RWPE1 (cell line): ENCODE measurements around the gene RFX1.
A peak's percentile ranks its signal among the peaks of the same experiment; 100 is the strongest.

Experiments
- CTCF ChIA-PET: fragments of 350-600 bp; sonication (Branson Sonifier 250); formaldehyde crosslinking; extraction: SDS; loops from one replicate; lab custom pipeline; 2021; lab: Yijun Ruan, JAX
- POLR2A ChIA-PET: fragments of 400-600 bp; formaldehyde crosslinking; extraction: SDS; loops from one replicate; lab custom pipeline; 2020; ENCODE audit warnings: antibody characterized with exemption; ENCODE audit not compliant: low non-redundant PET; lab: Yijun Ruan, JAX
- DNase-seq: peaks from one replicate; pipeline ENCODE4 v3.0.0; 2012; ENCODE audit warnings: low spot score
- H3K27ac ChIP-seq: fragments of 450-650 bp; 2 replicates; pipeline ENCODE4 v1.5.1; 2017
- TF ChIP-seq, protein P1 (sequence below): fragments of 450-650 bp; conservative IDR thresholded peaks from 2 replicates; pipeline ENCODE4 v1.5.1; 2017; ENCODE audit warnings: low read depth, mild to moderate bottlenecking

The RFX1 gene

DNA sequence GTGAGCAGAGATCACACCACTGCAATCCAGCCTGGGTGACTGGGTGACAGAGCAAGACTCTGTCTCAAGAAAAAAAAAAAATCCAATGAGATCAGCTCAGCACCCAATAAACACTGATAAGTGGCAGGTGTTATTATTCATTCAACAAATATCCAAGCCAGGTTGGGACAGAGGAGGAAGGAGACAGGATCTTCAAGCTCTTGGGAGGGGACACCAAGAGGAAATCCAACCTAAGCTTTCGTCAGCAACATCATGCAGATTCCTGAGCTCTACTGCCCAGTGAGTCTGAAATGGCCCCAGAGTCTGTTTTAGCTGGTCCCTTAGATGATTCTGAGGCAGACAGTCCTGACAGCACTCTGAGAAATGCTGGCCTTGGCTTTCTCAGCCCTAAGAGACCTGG is 7.7 kb downstream of the RFX1 start:
- TF ChIP-seq, protein P1, sequence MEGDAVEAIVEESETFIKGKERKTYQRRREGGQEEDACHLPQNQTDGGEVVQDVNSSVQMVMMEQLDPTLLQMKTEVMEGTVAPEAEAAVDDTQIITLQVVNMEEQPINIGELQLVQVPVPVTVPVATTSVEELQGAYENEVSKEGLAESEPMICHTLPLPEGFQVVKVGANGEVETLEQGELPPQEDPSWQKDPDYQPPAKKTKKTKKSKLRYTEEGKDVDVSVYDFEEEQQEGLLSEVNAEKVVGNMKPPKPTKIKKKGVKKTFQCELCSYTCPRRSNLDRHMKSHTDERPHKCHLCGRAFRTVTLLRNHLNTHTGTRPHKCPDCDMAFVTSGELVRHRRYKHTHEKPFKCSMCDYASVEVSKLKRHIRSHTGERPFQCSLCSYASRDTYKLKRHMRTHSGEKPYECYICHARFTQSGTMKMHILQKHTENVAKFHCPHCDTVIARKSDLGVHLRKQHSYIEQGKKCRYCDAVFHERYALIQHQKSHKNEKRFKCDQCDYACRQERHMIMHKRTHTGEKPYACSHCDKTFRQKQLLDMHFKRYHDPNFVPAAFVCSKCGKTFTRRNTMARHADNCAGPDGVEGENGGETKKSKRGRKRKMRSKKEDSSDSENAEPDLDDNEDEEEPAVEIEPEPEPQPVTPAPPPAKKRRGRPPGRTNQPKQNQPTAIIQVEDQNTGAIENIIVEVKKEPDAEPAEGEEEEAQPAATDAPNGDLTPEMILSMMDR, result no peak
- CTCF ChIA-PET, result no interaction called here
- no peak overlapping the region for H3K27ac ChIP-seq
- POLR2A ChIA-PET, result no interaction called here
- no peak for DNase-seq

DNA sequence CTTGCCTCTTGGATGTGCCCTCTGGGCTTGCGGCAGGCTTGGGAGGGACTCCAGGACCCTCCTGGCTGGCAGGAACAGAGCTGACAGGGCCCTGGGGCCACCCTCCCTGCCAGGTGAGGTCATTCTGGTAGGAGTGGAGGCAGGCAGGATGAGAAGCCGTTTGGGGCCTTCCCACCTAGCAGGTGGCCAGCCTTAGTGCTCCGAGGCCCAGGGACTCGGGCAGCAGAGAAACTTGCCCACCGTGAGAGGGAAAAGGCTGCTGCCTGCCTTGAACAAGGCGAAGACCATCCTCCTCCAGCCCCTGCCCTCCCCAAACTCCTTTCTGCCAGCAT is 8.5 kb downstream of the RFX1 start:
- CTCF ChIA-PET, result interaction anchor here (0.8 kb wide), 1 partner anchor 78 kb away, joined by 3 read pairs; no protein-coding TSS in a partner anchor
- DNase-seq, result no peak
- TF ChIP-seq, protein P1, result no peak
- POLR2A ChIA-PET, result no interaction called here
- H3K27ac ChIP-seq, result peak overlapping the region; percentile 17; the same call in 1 of the 2 replicates

DNA sequence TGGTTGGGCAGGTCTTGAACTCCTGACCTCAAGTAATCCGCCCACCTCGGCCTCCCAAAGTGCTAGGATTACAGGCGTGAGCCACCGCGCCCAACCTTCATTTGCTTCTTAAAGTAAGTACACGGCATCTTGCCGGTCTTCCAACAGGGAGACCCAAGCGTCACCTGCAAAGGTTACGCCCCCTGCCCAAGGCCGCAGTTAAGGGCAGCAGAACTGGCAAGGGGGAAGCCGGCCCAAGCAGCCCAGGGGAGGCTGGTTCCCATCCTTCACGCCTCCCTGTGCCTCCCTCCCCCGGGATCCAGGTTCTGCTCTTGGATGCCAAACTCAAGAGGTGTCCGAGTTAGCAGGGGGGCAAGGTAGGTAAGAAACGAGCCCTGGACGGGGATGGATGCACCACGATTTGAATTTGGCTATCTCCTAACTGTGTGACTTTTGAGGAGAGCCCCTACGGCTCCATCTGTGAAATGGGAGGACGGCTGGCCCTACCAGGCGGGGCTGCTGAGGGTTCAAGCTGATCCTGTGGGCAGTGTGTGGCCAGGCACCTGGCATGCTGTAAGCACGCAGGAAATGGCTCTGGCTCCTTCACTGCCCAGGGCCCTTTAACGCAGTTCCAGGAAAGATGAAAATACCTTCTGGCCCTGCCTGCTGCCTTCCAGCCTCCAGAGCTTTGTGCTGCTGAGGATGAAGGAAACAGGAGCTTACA is 9.0 kb downstream of the RFX1 start:
- POLR2A ChIA-PET, result no interaction called here
- TF ChIP-seq, protein P1, result no peak
- peak overlapping the region; percentile 17; the same call in 1 of the 2 replicates for H3K27ac ChIP-seq
- DNase-seq, result no peak
- CTCF ChIA-PET, result interaction anchor here (0.8 kb wide), 1 partner anchor 78 kb away, joined by 3 read pairs; no protein-coding TSS in a partner anchor

DNA sequence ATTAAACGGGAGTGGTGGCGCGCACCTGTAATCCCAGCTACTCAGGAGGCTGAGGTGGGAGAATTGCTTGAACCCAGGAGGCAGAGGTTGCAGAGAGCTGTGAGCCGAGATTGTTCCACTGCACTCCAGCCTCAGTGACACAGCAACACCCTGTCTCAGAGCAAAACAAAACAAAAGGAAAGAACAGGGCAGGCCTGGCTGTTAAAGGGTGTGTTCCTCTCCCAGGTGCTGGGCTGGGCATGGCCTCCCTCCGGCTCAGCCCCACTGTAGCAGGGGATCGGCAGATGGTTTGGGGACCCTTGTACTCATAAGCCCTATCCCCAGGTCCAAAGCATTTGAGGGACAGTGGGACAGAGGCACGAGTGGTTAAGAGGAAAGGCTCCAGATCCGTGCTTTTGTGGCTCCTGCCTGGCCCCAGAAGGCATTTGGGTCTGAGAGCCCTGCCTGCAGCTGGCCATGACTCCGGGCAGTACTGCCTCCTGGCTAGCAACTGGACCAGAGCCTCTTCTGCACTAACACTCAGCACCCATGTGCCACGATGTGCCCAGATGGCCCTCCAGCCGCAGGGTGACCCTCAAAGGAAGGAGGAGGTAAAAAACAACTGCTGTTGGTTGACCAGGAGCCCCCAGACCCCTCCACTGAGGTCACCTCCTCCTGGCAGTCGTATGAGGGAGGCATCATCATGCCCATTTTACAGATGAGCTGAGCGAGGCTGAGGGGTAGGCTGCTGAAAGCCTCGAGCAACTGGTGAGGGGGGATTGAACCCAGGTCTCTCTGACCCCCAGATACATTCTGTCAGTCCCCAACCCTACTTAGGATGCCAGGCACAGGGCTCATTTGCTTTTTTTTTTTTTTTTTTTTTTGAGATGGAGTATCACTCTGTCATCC is 10.0 kb downstream of the RFX1 start:
- TF ChIP-seq, protein P1, result no peak
- ChIA-PET POLR2A (no interaction called here), CTCF (no interaction called here)
- peak overlapping the region; percentile 45 for H3K27ac ChIP-seq
- no peak for DNase-seq

DNA sequence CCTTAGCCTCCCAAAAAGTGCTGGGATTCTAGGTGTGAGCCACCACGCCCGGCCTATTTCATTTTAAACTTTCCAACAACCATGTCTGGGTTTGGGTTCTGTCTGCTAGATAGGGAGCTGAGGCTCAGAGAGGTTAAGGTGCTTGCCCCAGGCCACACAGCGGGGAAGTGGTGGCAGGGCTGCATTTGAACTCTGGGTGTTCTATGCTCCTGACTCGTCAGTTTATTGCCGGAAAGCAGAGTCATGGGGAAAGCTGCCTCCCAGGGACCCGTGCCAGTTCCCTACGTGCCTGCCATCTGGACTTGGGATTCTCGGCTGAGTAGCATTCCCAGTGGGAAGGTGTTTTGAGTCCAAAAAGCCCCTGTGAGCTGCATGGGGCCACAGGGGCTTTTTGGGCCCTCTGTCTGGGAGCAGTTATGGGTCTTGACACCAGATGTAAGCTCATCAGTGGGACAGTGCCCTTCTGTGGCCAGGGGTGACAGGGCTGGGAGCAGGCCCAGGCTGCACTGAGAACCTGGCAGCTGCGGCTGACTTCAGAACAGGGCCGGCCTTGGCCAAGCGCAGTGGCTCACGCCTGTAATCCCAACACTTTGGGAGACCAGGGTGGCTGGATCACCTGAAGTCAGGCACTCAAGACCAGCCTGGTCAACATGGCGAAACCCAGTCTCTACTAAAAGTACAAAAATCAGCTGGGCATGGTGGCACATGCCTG is 10.9 kb downstream of the RFX1 start:
- peak overlapping the region; percentile 45 for H3K27ac ChIP-seq
- POLR2A ChIA-PET, result interaction anchor here (0.6 kb wide), 1 partner anchor 423 kb away, joined by 3 read pairs; no protein-coding TSS in a partner anchor
- TF ChIP-seq, protein P1, result no peak
- no peak for DNase-seq
- CTCF ChIA-PET, result interaction anchor here (0.7 kb wide), 1 partner anchor 27 kb away, joined by 3 read pairs; no protein-coding TSS in a partner anchor
